HG03342 (cell line): Measurements from ENCODE around the gene PSAP.

ENCODE experiments used
- ATAC-seq: cut with Tn5 transposase; IDR thresholded peaks from one replicate; pipeline ENCODE4 v1.9.1; 2021; ENCODE audit warnings: mild to moderate bottlenecking, moderate library complexity; ENCODE audit not compliant: unreplicated experiment

PSAP gene

DNA sequence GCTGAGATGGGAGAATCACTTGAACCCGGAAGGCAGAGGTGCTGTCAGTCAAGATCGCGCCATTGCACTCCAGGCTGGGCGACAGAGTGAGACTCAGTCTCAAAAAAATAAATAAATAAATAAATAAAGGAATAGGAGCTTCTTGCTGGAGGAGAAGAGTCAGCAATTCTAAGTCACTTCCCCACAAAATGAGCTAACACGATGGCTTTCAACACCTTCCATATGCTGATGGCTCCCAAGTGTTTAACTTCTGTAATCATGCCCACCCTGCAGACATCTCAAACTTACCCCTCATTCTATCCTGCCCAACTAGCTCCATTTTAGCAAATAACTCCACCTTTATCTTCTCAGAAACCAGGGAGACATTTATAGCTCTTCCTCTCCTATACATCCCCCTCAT is 21.2 kb downstream of the PSAP start:
- ATAC-seq = no peak

DNA sequence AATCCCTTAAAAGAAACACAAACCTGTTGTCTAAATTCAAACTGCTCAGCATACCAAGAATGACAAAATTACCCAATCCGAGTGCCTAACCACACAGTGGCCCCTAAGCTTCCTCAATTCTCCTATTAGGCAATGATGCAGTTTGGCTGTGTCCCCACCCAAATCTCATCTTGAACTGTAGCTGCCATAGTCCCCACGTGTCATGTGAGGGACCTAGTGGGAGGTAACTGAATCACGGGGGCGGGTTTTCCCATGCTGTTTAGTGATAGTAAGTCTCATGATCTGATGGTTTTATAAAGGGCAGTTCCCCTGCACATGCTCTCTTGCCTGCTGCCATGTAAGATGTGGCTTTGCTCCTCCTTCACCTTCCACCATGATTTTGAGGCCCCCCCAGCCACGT is 21.9 kb downstream of the PSAP start:
- no peak for ATAC-seq

- ATAC-seq = no peak
Observed at GRCh38 chr10:71828702-71829101, 22.3 kb downstream of the PSAP start.

DNA sequence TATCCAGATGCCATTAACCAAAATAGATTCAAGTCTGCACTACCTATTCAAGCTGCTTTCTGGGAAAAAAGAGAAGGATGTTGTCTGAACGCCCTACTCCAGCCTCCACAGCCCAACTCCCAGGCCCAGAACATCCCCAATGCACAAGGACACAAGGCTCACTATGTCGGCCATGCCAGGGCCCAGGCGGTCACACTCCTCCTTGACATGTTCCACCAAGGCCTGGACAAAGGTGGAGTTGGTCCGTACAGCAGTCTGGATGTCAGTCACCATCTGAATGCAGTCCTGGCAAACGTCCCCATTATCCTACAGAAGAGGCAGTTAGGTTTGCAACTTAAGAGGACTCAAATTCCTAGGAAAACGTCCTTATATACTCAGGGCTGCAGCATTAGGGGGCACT is 23.2 kb downstream of the PSAP start:
- no peak for ATAC-seq

- ATAC-seq = no peak
Observed at GRCh38 chr10:71825217-71825616, 25.8 kb downstream of the PSAP start.

GRCh38 chr10:71824333-71824732 is 26.7 kb downstream of the PSAP start:
- no peak for ATAC-seq

DNA sequence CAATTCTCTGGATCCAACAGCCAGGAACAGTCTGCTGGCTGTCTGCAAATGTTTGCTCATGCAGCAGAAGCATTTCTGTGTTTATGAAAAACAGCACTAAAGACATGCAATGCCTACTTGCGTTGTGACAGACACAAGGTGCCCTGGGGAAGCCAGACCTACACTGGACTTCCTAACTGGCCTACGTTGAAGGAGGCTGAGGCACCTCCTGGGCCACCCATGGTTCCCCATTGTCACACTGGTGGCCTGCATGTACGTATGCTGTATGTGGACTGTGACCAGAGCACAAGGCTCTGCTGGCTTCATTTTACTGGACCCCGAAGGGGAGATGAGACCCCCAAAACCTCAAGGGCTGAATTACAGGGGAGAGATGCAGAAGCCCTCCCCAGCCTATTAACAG is 27.7 kb downstream of the PSAP start:
- ATAC-seq = no peak

- no peak for ATAC-seq
Observed at GRCh38 chr10:71821909-71822763, 28.9 kb downstream of the PSAP start.

- no peak for ATAC-seq
Observed at GRCh38 chr10:71820966-71821365, 30.1 kb downstream of the PSAP start.

- ATAC-seq = no peak
Observed at GRCh38 chr10:71819985-71820384, 31.1 kb downstream of the PSAP start.

- ATAC-seq = no peak
Observed at GRCh38 chr10:71819441-71819861, 31.6 kb downstream of the PSAP start.

DNA sequence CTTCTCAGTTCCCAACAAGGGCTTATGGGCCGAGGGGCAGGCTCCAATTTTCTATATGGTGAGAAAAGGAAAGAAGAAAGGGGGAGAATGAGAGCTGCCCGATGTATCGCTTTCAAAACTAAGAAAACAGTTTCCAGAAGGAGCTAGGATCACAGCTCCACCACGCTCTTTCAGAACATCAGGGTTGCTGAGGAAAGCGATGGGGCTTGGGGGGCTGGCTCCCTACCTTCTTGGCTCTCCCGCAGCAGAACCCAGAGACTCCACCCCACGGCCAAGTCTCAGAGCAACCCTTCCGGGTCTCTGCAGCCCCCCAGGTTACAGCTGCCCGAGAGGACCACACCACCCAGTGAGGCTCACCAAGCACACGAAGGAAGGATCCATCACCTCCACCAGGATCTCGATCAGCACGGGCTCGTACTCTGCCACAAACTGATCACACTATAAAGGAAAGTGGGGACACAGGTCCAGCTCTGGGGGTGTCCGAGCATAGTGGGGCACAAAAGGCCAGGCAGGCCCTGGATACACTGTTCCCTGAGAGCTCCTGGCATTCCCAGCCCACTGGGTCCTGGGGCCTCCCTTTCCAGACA is 32.3 kb downstream of the PSAP start:
- ATAC-seq = no peak

- ATAC-seq = no peak
Observed at GRCh38 chr10:71817831-71818655, 33.0 kb downstream of the PSAP start.

- ATAC-seq = no peak
Observed at GRCh38 chr10:71816936-71817618, 34.0 kb downstream of the PSAP start.

DNA sequence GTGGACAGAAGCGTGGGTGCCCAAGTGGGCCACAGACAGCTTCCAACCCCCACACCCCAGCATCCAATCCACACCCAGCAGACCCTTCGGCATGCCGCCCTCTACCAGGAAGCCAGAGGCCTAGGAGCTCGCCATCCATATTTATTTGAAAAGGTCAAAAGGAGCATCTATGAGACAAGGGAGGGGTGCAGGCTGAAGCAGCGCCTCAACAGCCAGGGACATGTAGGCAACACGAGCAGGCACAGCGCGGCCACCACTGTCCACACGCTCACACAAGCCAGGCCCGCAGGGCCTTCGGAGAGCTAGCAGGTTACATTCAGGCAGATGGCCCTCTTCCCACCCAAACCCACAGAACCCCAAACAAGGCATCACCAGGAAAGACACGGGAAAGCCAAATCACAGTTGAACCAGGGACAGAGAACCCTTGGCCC is 34.6 kb downstream of the PSAP start:
- no peak for ATAC-seq

- no peak for ATAC-seq
Observed at GRCh38 chr10:71815515-71816130, 35.4 kb downstream of the PSAP start.

DNA sequence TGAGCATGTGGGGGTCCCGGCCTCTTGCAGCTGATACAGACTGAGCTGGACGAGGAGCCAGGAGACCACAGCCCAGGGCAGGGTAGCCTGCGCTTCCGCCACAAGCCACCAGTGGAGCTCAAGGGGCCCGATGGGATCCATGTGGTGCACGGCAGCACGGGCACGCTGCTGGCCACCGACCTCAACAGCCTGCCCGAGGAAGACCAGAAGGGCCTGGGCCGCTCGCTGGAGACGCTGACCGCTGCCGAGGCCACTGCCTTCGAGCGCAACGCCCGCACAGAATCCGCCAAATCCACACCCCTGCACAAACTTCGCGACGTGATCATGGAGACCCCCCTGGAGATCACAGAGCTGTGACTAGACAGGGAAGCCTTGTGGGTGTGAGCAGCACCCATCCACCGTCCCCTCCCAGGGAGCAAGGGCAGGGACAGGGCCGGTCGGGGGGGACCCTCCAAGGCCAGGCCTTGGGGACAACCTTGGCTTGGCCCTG is 36.1 kb downstream of the PSAP start:
- ATAC-seq = no peak

DNA sequence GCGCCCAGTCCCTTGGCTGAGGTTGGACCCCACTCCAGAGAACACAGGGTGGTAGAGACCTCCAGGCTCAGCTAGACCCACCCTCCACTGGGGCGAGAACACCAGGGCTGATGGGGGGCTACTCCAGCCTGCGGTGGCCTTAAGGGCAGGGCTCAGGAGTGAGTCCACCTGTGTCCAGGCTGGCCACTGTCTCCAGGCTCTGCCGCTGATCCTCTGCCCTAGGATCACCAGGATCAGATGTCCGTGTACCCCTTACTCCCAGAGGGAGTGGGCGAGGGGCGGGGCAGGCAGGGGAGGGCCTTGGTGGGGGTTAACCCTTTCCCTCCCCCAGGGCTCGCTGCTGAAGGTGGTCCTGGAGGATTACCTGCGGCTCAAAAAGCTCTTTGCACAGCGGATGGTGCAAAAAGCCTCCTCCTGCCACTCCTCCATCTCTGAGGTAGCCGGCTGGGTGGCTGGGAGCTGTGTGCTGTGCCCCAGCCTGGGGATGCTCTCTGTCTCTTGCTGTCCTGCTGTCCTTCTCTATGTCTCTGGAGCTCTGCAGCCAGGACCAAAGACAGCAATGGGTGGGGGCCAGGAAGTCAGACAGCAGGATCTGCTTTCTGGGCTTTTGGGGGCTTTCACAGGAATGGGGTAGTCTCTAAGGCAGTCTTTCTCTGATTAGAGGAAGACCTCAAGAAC is 38.0 kb downstream of the PSAP start:
- ATAC-seq = no peak

GRCh38 chr10:71812016-71812912 is 38.8 kb downstream of the PSAP start:
- no peak for ATAC-seq
